Peyer's patch (tissue), 4 donors: Measurements from ENCODE around the gene ANKS6. TPM values are rescaled to one million over a fixed set of nuclear protein-coding genes. Genes with fewer than 3 reads are reported as not detected.

ENCODE experiments used
- DNase-seq, 3 donors: peaks; one replicate each; pipeline ENCODE4 v3.0.0-alpha.2; 2017 to 2019
- H3K27ac ChIP-seq, 4 donors: fragments of 200-600 bp; sonication (generic); one replicate each; pipeline ENCODE4 v1.5.1; 2016 to 2019
- H3K27me3 ChIP-seq, 2 donors: fragments of 200-600 bp; sonication (generic); one replicate each; pipeline ENCODE4 v1.5.1; 2019
- H3K36me3 ChIP-seq, 3 donors: fragments of 200-600 bp; sonication (generic); one replicate each; pipeline ENCODE4 v1.5.1; 2016 to 2019
- H3K4me1 ChIP-seq, 4 donors: fragments of 200-600 bp; sonication (generic); one replicate each; pipeline ENCODE4 v1.5.1; 2016 to 2019
- H3K4me3 ChIP-seq, 4 donors: fragments of 200-600 bp; sonication (generic); 1 replicate in 3 of 4; 2 replicates in 1 of 4; pipeline ENCODE4 v1.5.1; 2016 to 2019; ENCODE audit warnings: mild to moderate bottlenecking in 1 of 4
- H3K9me3 ChIP-seq, 4 donors: fragments of 200-600 bp; sonication (generic); one replicate each; pipeline ENCODE4 v1.5.1; 2016 to 2019; ENCODE audit warnings: mild to moderate bottlenecking in 1 of 4
- CTCF ChIP-seq, 6 experiments: fragments of 450-650 bp in 4 of 6; fragments of 200-600 bp in 2 of 6; sonication (generic) in 1 of 6; IDR thresholded peaks; one replicate each; pipeline ENCODE4 v1.5.1; 2017 to 2019; ENCODE audit warnings: antibody characterized with exemption in 6 of 6, mild to moderate bottlenecking in 3 of 6, moderate library complexity in 1 of 6
- POLR2A ChIP-seq, 2 donors: fragments of 450-650 bp; IDR thresholded peaks; one replicate each; pipeline ENCODE4 v1.5.1; 2017; ENCODE audit warnings: antibody characterized with exemption in 2 of 2, mild to moderate bottlenecking in 2 of 2, moderate library complexity in 2 of 2
- total RNA-seq, 4 donors: library from RNA; depleted of rRNA; stranded (reverse); fragments of >200 nt; gene quantifications; one replicate each; pipeline ENCODE4 v1.1.0, GENCODE V29; 2016

Gene ANKS6
- total RNA-seq, 4 donors from 2014 or later: 39.8 to 79.6 (median 54.6) TPM

GRCh38 chr9:98832768-98833089, 36.4 kb upstream of the ANKS6 start:
- H3K4me1 ChIP-seq: no peaks in the 10 kb centered on the region
- no peaks in the 10 kb centered on the region for H3K27me3 ChIP-seq
- TF ChIP-seq CTCF (IDR thresholded peaks at IDR 0.05): no peak
- TF ChIP-seq POLR2A (IDR thresholded peaks at IDR 0.05): no peak
- H3K9me3 ChIP-seq: no peaks in the 10 kb centered on the region
- H3K4me3 ChIP-seq: no peak overlapping the region
- no peak overlapping the region for H3K27ac ChIP-seq
- peaks cover 0 to 25% (median 0%) of the 10 kb centered on the region in 3 donors for H3K36me3 ChIP-seq
- DNase-seq: no peak

GRCh38 chr9:98831696-98832095, 35.3 kb upstream of the ANKS6 start:
- no peak for TF ChIP-seq POLR2A (IDR thresholded peaks at IDR 0.05)
- TF ChIP-seq CTCF (IDR thresholded peaks at IDR 0.05): no peak
- Histone ChIP-seq H3K27me3 (no peaks in the 10 kb centered on the region), H3K36me3 (peaks cover 0 to 35% (median 0%) of the 10 kb centered on the region in 3 donors), H3K9me3 (no peaks in the 10 kb centered on the region), H3K4me3 (no peak overlapping the region), H3K4me1 (no peaks in the 10 kb centered on the region), H3K27ac (no peak overlapping the region)
- DNase-seq: no peak

- DNase-seq: no peak
- Histone ChIP-seq H3K4me1 (no peaks in the 10 kb centered on the region), H3K27me3 (no peaks in the 10 kb centered on the region), H3K36me3 (peaks cover 0 to 33% (median 0%) of the 10 kb centered on the region in 3 donors), H3K4me3 (no peak overlapping the region), H3K9me3 (no peaks in the 10 kb centered on the region), H3K27ac (no peak overlapping the region)
- no peak for TF ChIP-seq CTCF (IDR thresholded peaks at IDR 0.05)
- no peak for TF ChIP-seq POLR2A (IDR thresholded peaks at IDR 0.05)
Measured at GRCh38 chr9:98830554-98830953, 34.2 kb upstream of the ANKS6 start.

- no peak overlapping the region for H3K27ac ChIP-seq
- TF ChIP-seq CTCF (IDR thresholded peaks at IDR 0.05) (no peak), POLR2A (IDR thresholded peaks at IDR 0.05) (no peak)
Measured at GRCh38 chr9:98829766-98830165, 33.4 kb upstream of the ANKS6 start.

GRCh38 chr9:98826716-98827115, 30.4 kb upstream of the ANKS6 start:
- Histone ChIP-seq H3K4me3 (no peak overlapping the region), H3K27ac (no peak overlapping the region), H3K4me1 (no peaks in the 10 kb centered on the region), H3K36me3 (peaks cover 0 to 31% (median 0%) of the 10 kb centered on the region in 3 donors), H3K27me3 (no peaks in the 10 kb centered on the region), H3K9me3 (no peaks in the 10 kb centered on the region)
- no peak for DNase-seq
- TF ChIP-seq POLR2A (IDR thresholded peaks at IDR 0.05): no peak
- TF ChIP-seq CTCF (IDR thresholded peaks at IDR 0.05): no peak

More at GRCh38 chr9:98829766-98830165, 33.4 kb upstream of the ANKS6 start:
- Histone ChIP-seq H3K4me1 (no peaks in the 10 kb centered on the region), H3K9me3 (no peaks in the 10 kb centered on the region), H3K36me3 (peaks cover 0 to 36% (median 0%) of the 10 kb centered on the region in 3 donors), H3K27me3 (no peaks in the 10 kb centered on the region), H3K4me3 (no peak overlapping the region)
- no peak for DNase-seq

GRCh38 chr9:98825414-98825813, 29.1 kb upstream of the ANKS6 start:
- Histone ChIP-seq H3K4me3 (no peak overlapping the region), H3K27me3 (no peaks in the 10 kb centered on the region), H3K9me3 (no peaks in the 10 kb centered on the region), H3K36me3 (peaks cover 0 to 28% (median 0%) of the 10 kb centered on the region in 3 donors), H3K27ac (no peak overlapping the region), H3K4me1 (no peaks in the 10 kb centered on the region)
- DNase-seq: no peak
- TF ChIP-seq POLR2A (IDR thresholded peaks at IDR 0.05) (no peak), CTCF (IDR thresholded peaks at IDR 0.05) (no peak)
